Aorta (tissue), 5 donors: ENCODE measurements around the gene GPD2. TPM values are rescaled to one million over a fixed set of nuclear protein-coding genes. Genes with fewer than 3 reads are reported as not detected.
A peak's percentile ranks its signal among the peaks of the same experiment; 100 is the strongest.

Source experiments
- ATAC-seq: fragments of 200-7000 bp; cut with Tn5 transposase; one replicate; pipeline ENCODE4 v1.9.1; 2022; ENCODE audit warnings: moderate library complexity; ENCODE audit not compliant: low FRiP score
- DNase-seq, 2 donors: peaks; one replicate each; pipeline ENCODE4 v3.0.0-alpha.2; 2020
- H3K27ac ChIP-seq, 2 donors: one replicate each; pipeline ENCODE4 v1.5.1; 2013; ENCODE audit warnings: low read length in 2 of 2, mild to moderate bottlenecking in 2 of 2, moderate library complexity in 2 of 2, control low read depth in 1 of 2, inconsistent platforms in 1 of 2, low read depth in 1 of 2
- H3K27me3 ChIP-seq, 2 donors: one replicate each; pipeline ENCODE4 v1.6.1; 2013; ENCODE audit warnings: control low read depth in 1 of 2, low read length in 1 of 2, mild to moderate bottlenecking in 1 of 2, moderate library complexity in 1 of 2; ENCODE audit not compliant: insufficient read depth in 2 of 2, control insufficient read depth in 1 of 2
- H3K36me3 ChIP-seq, 2 donors: one replicate each; pipeline ENCODE4 v1.6.1; 2013; ENCODE audit warnings: control low read depth in 1 of 2, low read length in 1 of 2, mild to moderate bottlenecking in 1 of 2; ENCODE audit not compliant: insufficient read depth in 2 of 2, control insufficient read depth in 1 of 2
- H3K4me1 ChIP-seq, 2 donors: one replicate each; pipeline ENCODE4 v1.6.1; 2013; ENCODE audit warnings: low read length in 2 of 2, control low read depth in 1 of 2, mild to moderate bottlenecking in 1 of 2, moderate library complexity in 1 of 2; ENCODE audit not compliant: insufficient read depth in 2 of 2, control insufficient read depth in 1 of 2
- H3K4me3 ChIP-seq, 2 donors: one replicate each; pipeline ENCODE4 v1.5.1; 2013; ENCODE audit warnings: low read length in 2 of 2, control low read depth in 1 of 2, mild to moderate bottlenecking in 1 of 2
- H3K9me3 ChIP-seq: one replicate; pipeline ENCODE4 v1.6.1; 2013; ENCODE audit warnings: mild to moderate bottlenecking, low read length; ENCODE audit not compliant: control insufficient read depth
- WGBS, 2 donors: extraction: QIAGEN DNeasy Blood & Tissue Kit; methylation state at CpG; one replicate each; pipeline ENCODE4 v1.1.7; 2013; 5-methylcytosine and 5-hydroxymethylcytosine counted together
- intact Hi-C, 2 donors: fragments of 100-400 bp; cut with DNase I; formaldehyde crosslinking; loops; one replicate each; pipeline versions ENCODE4 v1.14.2 to v1.15.0; 2022
- polyA plus RNA-seq, 2 donors: library from polyadenylated mRNA; stranded (reverse); fragments of 200-250 nt; gene quantifications; one replicate each; pipeline ENCODE4 v1.2.3, GENCODE V29; 2013
- total RNA-seq, 2 donors: library from RNA; stranded (reverse); fragmentation: NEBNext Ultra II Directional; extraction: Animal tissue kit (Norgen Biotek cat#: 25700); gene quantifications; one replicate each; pipeline ENCODE4 v1.2.1, GENCODE V29; 2021
- donor health status: healthy with polysubstance abuse.
- donor health status: Bipolar disorder and iron deficiency.
- donor health status: DM: no; HTN: no; CAD: no.
- donor health status: DM: no; HTN: no; CAD: no.
- donor health status: DM: yes; HTN: yes; CAD: no.

GPD2 gene
- total and polyA plus RNA-seq, 4 donors = 3.9 to 31.3 (median 13.9) TPM

GRCh38 chr2:156445296-156446220 is 9.4 kb downstream of the GPD2 start:
- Histone ChIP-seq H3K27ac (no peak overlapping the region), H3K4me3 (no peak overlapping the region), H3K27me3 (no peaks in the 10 kb centered on the region), H3K36me3 (no peaks in the 10 kb centered on the region), H3K9me3 (no peaks in the 10 kb centered on the region), H3K4me1 (no peaks in the 10 kb centered on the region)
- ATAC-seq (peak; percentile 75), DNase-seq (no peak)
- WGBS, 2 donors = 68 to 75% methylated on average over 6 of the region's 6 CpGs
- intact Hi-C loops = loop anchor here in 1 of 2 donors (10.0 kb wide), 1 partner anchor 89 kb away; no protein-coding TSS in a partner anchor

- no peaks in the 10 kb centered on the region for H3K4me1 ChIP-seq
- H3K27me3 ChIP-seq = no peaks in the 10 kb centered on the region
- no peaks in the 10 kb centered on the region for H3K9me3 ChIP-seq
- ATAC-seq (no peak), DNase-seq (no peak)
- H3K36me3 ChIP-seq = no peaks in the 10 kb centered on the region
- intact Hi-C loops = loop anchor here in 1 of 2 donors (10.0 kb wide), 1 partner anchor 87 kb away; no protein-coding TSS in a partner anchor
- no peak overlapping the region for H3K4me3 ChIP-seq
- 94 to 97% methylated on average over 1 of the region's 1 CpG for WGBS, 2 donors
- H3K27ac ChIP-seq = no peak overlapping the region
These were observed 11.6 kb downstream of the GPD2 start for GRCh38 chr2:156447761-156448160.

GRCh38 chr2:156448766-156449165 is 12.6 kb downstream of the GPD2 start:
- WGBS, 2 donors = 35 to 58% methylated on average over 1 of the region's 1 CpG
- DNase-seq = no peak
- H3K4me1 ChIP-seq = no peaks in the 10 kb centered on the region
- H3K9me3 ChIP-seq = no peaks in the 10 kb centered on the region
- no peaks in the 10 kb centered on the region for H3K36me3 ChIP-seq
- no peak overlapping the region for H3K4me3 ChIP-seq
- H3K27ac ChIP-seq = no peak overlapping the region
- ATAC-seq = no peak
- intact Hi-C loops = loop anchor here in 1 of 2 donors (10.0 kb wide), 1 partner anchor 86 kb away; no protein-coding TSS in a partner anchor
- H3K27me3 ChIP-seq = no peaks in the 10 kb centered on the region

GRCh38 chr2:156452971-156453370 is 16.8 kb downstream of the GPD2 start:
- intact Hi-C loops = no loop called here
- peaks cover 0 to 4% of the 10 kb centered on the region in 2 donors for H3K4me1 ChIP-seq

GRCh38 chr2:156455361-156455975 is 19.3 kb downstream of the GPD2 start:
- ATAC-seq = no peak
- no peaks in the 10 kb centered on the region for H3K9me3 ChIP-seq
- no peak overlapping the region for H3K4me3 ChIP-seq
- intact Hi-C loops = no loop called here
- no peaks in the 10 kb centered on the region for H3K36me3 ChIP-seq
- H3K27ac ChIP-seq = no peak overlapping the region
- WGBS, 2 donors = 95 to 97% methylated on average over 2 of the region's 2 CpGs
- no peaks in the 10 kb centered on the region for H3K27me3 ChIP-seq
- H3K4me1 ChIP-seq = peaks cover 0 to 4% of the 10 kb centered on the region in 2 donors
- DNase-seq = no peak

More at GRCh38 chr2:156452971-156453370, 16.8 kb downstream of the GPD2 start:
- Histone ChIP-seq H3K27ac (no peak overlapping the region), H3K27me3 (no peaks in the 10 kb centered on the region), H3K4me3 (no peak overlapping the region), H3K36me3 (no peaks in the 10 kb centered on the region), H3K9me3 (no peaks in the 10 kb centered on the region)
- ATAC-seq (no peak), DNase-seq (no peak)

GRCh38 chr2:156456616-156457015 is 20.4 kb downstream of the GPD2 start:
- H3K27ac ChIP-seq = no peak overlapping the region
- 93 to 96% methylated on average over 3 of the region's 3 CpGs for WGBS, 2 donors
- no peaks in the 10 kb centered on the region for H3K27me3 ChIP-seq
- intact Hi-C loops = no loop called here
- H3K4me1 ChIP-seq = peaks cover 0 to 4% of the 10 kb centered on the region in 2 donors
- ATAC-seq (no peak), DNase-seq (no peak)
- no peaks in the 10 kb centered on the region for H3K36me3 ChIP-seq
- no peaks in the 10 kb centered on the region for H3K9me3 ChIP-seq
- no peak overlapping the region for H3K4me3 ChIP-seq

- no peak overlapping the region for H3K27ac ChIP-seq
These were observed 21.6 kb downstream of the GPD2 start for GRCh38 chr2:156457523-156458517.

GRCh38 chr2:156459720-156460119 is 23.5 kb downstream of the GPD2 start:
- ATAC-seq (no peak), DNase-seq (no peak)
- intact Hi-C loops = no loop called here
- WGBS, 2 donors = 51 to 53% methylated on average over 4 of the region's 4 CpGs
- Histone ChIP-seq H3K4me3 (no peak overlapping the region), H3K36me3 (no peaks in the 10 kb centered on the region), H3K27me3 (no peaks in the 10 kb centered on the region), H3K27ac (no peak overlapping the region), H3K9me3 (no peaks in the 10 kb centered on the region), H3K4me1 (peaks cover 0 to 4% of the 10 kb centered on the region in 2 donors)

More at GRCh38 chr2:156457523-156458517, 21.6 kb downstream of the GPD2 start:
- DNase-seq = no peak
- no peaks in the 10 kb centered on the region for H3K27me3 ChIP-seq
- peaks cover 0 to 4% of the 10 kb centered on the region in 2 donors for H3K4me1 ChIP-seq
- H3K36me3 ChIP-seq = no peaks in the 10 kb centered on the region
- intact Hi-C loops = no loop called here
- ATAC-seq = no peak
- H3K9me3 ChIP-seq = no peaks in the 10 kb centered on the region
- no peak overlapping the region for H3K4me3 ChIP-seq
- WGBS, 2 donors = 91% methylated on average over 8 of the region's 8 CpGs
